Liver (tissue), 9 donors: ENCODE measurements around the gene RFC4. TPM values are rescaled to one million over a fixed set of nuclear protein-coding genes. Genes with fewer than 3 reads are reported as not detected.

ENCODE experiments used
- DNase-seq: peaks from one replicate; pipeline ENCODE4 v3.0.0-alpha.2; 2017; ENCODE audit warnings: low spot score
- H3K27ac ChIP-seq, 2 donors: one replicate each; pipeline ENCODE4 v1.7.0; 2013; ENCODE audit warnings: inconsistent platforms in 2 of 2, low read length in 2 of 2, control low read depth in 1 of 2, low read depth in 1 of 2, mild to moderate bottlenecking in 1 of 2
- H3K27me3 ChIP-seq, 4 donors: one replicate each; pipeline versions ENCODE4 v1.6.1 to v1.7.0; 2013; ENCODE audit warnings: low read length in 3 of 4, inconsistent platforms in 1 of 4, mild to moderate bottlenecking in 1 of 4, moderate library complexity in 1 of 4; ENCODE audit not compliant: control insufficient read depth in 4 of 4, insufficient read depth in 4 of 4
- H3K36me3 ChIP-seq, 4 donors: one replicate each; pipeline versions ENCODE4 v1.6.1 to v1.7.0; 2013; ENCODE audit warnings: low read length in 3 of 4, mild to moderate bottlenecking in 3 of 4, low read depth in 1 of 4, moderate library complexity in 1 of 4; ENCODE audit not compliant: control insufficient read depth in 4 of 4, insufficient read depth in 3 of 4
- H3K4me1 ChIP-seq, 4 donors: one replicate each; pipeline versions ENCODE4 v1.6.1 to v1.7.0; 2013; ENCODE audit warnings: low read length in 3 of 4, mild to moderate bottlenecking in 3 of 4, moderate library complexity in 1 of 4; ENCODE audit not compliant: control insufficient read depth in 4 of 4, insufficient read depth in 4 of 4
- H3K4me3 ChIP-seq, 3 donors: one replicate each; pipeline versions ENCODE4 v1.6.1 to v1.7.0; 2013; ENCODE audit warnings: low read length in 3 of 3, control low read depth in 1 of 3, low read depth in 1 of 3, mild to moderate bottlenecking in 1 of 3
- H3K9ac ChIP-seq, 2 donors: one replicate each; pipeline ENCODE4 v1.7.0; 2013; ENCODE audit warnings: low read length in 2 of 2, mild to moderate bottlenecking in 2 of 2, moderate library complexity in 2 of 2, control low read depth in 1 of 2, low read depth in 1 of 2
- H3K9me3 ChIP-seq, 4 donors: one replicate each; pipeline versions ENCODE4 v1.6.1 to v1.7.0; 2013; ENCODE audit warnings: low read length in 3 of 4; ENCODE audit not compliant: control insufficient read depth in 4 of 4
- ATF3 ChIP-seq: IDR thresholded peaks from 2 replicates; pipeline ENCODE4 v1.6.1; 2016; ENCODE audit warnings: antibody characterized with exemption
- CTCF ChIP-seq: fragments of 150-350 bp; IDR thresholded peaks from 2 replicates; pipeline ENCODE4 v1.5.1; 2017; ENCODE audit warnings: improper control_type of control experiment, low read depth, low read length; ENCODE audit not compliant: missing input control
- EGR1 ChIP-seq, 2 donors: IDR thresholded peaks; 2 replicates each; pipeline ENCODE4 v1.6.1; 2016 to 2018; ENCODE audit warnings: antibody characterized with exemption in 2 of 2, low read depth in 2 of 2
- FOXA1 ChIP-seq: IDR thresholded peaks from 2 replicates; pipeline ENCODE4 v1.6.1; 2016; ENCODE audit warnings: antibody characterized with exemption
- FOXA2 ChIP-seq: IDR thresholded peaks from 2 replicates; pipeline ENCODE4 v1.6.1; 2016; ENCODE audit warnings: antibody characterized with exemption
- GABPA ChIP-seq, 2 donors: IDR thresholded peaks in 1 of 2; conservative IDR thresholded peaks in 1 of 2; 2 replicates each; pipeline ENCODE4 v1.6.1; 2016; ENCODE audit warnings: antibody characterized with exemption in 2 of 2, mild to moderate bottlenecking in 1 of 2, moderate library complexity in 1 of 2
- HNF4A ChIP-seq, 2 donors: conservative IDR thresholded peaks; 2 replicates each; pipeline ENCODE4 v1.6.1; 2016; ENCODE audit warnings: antibody characterized with exemption in 2 of 2, mild to moderate bottlenecking in 2 of 2
- HNF4G ChIP-seq: IDR thresholded peaks from 2 replicates; pipeline ENCODE4 v1.6.1; 2016; ENCODE audit warnings: antibody characterized with exemption
- JUND ChIP-seq, 2 donors: IDR thresholded peaks; 2 replicates each; pipeline ENCODE4 v1.6.1; 2016; ENCODE audit warnings: antibody characterized with exemption in 2 of 2
- NR2F2 ChIP-seq: IDR thresholded peaks from 2 replicates; pipeline ENCODE4 v1.6.1; 2016; ENCODE audit warnings: antibody characterized with exemption
- RAD21 ChIP-seq, 2 donors: IDR thresholded peaks; 2 replicates each; pipeline ENCODE4 v1.6.1; 2016; ENCODE audit warnings: antibody characterized with exemption in 2 of 2, mild to moderate bottlenecking in 2 of 2
- REST ChIP-seq: IDR thresholded peaks from 2 replicates; pipeline ENCODE4 v1.6.1; 2016; ENCODE audit warnings: antibody characterized with exemption, mild to moderate bottlenecking
- RXRA ChIP-seq, 2 donors: IDR thresholded peaks; 2 replicates each; pipeline ENCODE4 v1.6.1; 2017 to 2018; ENCODE audit warnings: antibody characterized with exemption in 2 of 2, mild to moderate bottlenecking in 1 of 2
- SP1 ChIP-seq: IDR thresholded peaks from 2 replicates; pipeline ENCODE4 v1.6.1; 2018; ENCODE audit warnings: antibody characterized with exemption, mild to moderate bottlenecking
- TAF1 ChIP-seq: conservative IDR thresholded peaks from 2 replicates; pipeline ENCODE4 v1.6.1; 2016; ENCODE audit warnings: antibody characterized with exemption, mild to moderate bottlenecking
- YY1 ChIP-seq: IDR thresholded peaks from 2 replicates; pipeline ENCODE4 v1.6.1; 2016; ENCODE audit warnings: antibody characterized with exemption, mild to moderate bottlenecking
- ZBTB33 ChIP-seq: IDR thresholded peaks from 2 replicates; pipeline ENCODE4 v1.6.1; 2016; ENCODE audit warnings: antibody characterized with exemption
- WGBS: extraction: QIAGEN DNeasy Blood & Tissue Kit; methylation state at CpG from one replicate; pipeline ENCODE4 v1.1.7; 2013; 5-methylcytosine and 5-hydroxymethylcytosine counted together
- polyA plus RNA-seq, 2 donors: library from polyadenylated mRNA; stranded (reverse) in 1 of 2; unstranded in 1 of 2; fragments of 200-250 nt in 1 of 2; fragments of >200 nt in 1 of 2; fragmentation: Nextera tagmentation in 1 of 2; extraction: Ambion mirVana in 1 of 2; gene quantifications; one replicate each; pipeline versions ENCODE4 v1.2.1 to v1.2.3, GENCODE V29; 2013 to 2015
- total RNA-seq, 2 donors: library from RNA; depleted of rRNA; stranded (reverse); fragments of >200 nt; gene quantifications; one replicate each; pipeline ENCODE4 v1.2.3, GENCODE V29; 2014
- TF ChIP-seq, protein P1 (sequence below): IDR thresholded peaks from 2 replicates; pipeline ENCODE4 v1.6.1; 2016; ENCODE audit warnings: antibody characterized with exemption
- donor health status: healthy.
- donor health status: healthy.
- donor health status: healthy.
- donor health status: healthy.
- donor health status: healthy.

Gene RFC4
- total and polyA plus RNA-seq, 4 donors: 4.6 to 27.3 (median 6.3) TPM

DNA sequence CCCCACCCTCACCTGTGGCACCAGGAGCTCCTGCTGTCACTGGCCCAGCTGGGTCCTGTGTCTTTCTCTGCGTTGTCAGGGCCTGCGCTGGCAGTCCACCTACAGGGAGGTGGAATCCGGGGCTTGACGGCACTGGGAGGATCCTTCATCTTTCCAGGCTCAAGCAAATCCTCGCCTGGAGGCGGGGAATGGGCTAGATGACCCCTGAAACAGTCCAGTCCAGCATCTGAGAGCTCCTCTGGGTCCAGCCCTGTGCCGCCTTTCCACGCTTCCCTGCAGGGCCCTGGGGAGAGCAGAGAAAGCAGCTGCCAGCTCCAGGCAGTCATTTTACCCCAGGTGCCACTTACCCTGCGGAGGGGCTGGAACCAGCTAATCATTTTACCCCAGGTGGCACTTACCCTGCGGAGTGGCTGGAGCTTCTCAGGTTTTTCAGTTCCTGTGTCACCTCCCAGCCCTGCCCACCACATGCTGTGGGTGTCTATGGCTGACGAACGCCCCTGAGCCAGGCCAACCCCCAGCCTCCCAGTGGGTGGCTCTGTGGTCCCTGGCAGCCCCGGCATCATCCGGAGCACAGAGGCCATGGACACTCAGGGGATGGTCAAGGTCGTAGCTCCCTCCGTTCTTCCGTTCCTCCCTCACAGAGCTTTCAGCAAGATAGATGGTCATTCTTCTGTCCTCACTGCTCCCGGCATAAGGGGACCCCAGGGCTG lies 18.3 kb upstream of the RFC4 start:
- Histone ChIP-seq H3K4me1 (peaks cover 0 to 10% (median 8%) of the 10 kb centered on the region in 4 donors), H3K36me3 (no peaks in the 10 kb centered on the region), H3K9ac (no peak overlapping the region), H3K27ac (no peak overlapping the region), H3K27me3 (peaks cover 0 to 3% (median 0%) of the 10 kb centered on the region in 4 donors), H3K9me3 (no peaks in the 10 kb centered on the region), H3K4me3 (no peak overlapping the region)
- WGBS: 56% methylated on average over 18 of the region's 18 CpGs
- DNase-seq: no peak
- TF ChIP-seq FOXA2: no peak
- TF ChIP-seq JUND (IDR thresholded peaks at IDR 0.05): no peak
- no peak for TF ChIP-seq SP1
- no peak for TF ChIP-seq HNF4A (conservative IDR thresholded peaks at IDR 0.05)
- no peak for TF ChIP-seq GABPA (IDR thresholded peaks at IDR 0.05 in 1 of 2, conservative IDR thresholded peaks at IDR 0.05 in 1 of 2)
- TF ChIP-seq, protein P1, sequence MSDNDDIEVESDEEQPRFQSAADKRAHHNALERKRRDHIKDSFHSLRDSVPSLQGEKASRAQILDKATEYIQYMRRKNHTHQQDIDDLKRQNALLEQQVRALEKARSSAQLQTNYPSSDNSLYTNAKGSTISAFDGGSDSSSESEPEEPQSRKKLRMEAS: no peak
- no peak for TF ChIP-seq REST
- no peak for TF ChIP-seq FOXA1
- no peak for TF ChIP-seq NR2F2
- no peak for TF ChIP-seq EGR1 (IDR thresholded peaks at IDR 0.05; ENCODE audit: low read depth in 2 of 2)
- TF ChIP-seq TAF1: no peak
- TF ChIP-seq HNF4G: no peak
- TF ChIP-seq RAD21 (IDR thresholded peaks at IDR 0.05): no peak
- no peak for TF ChIP-seq YY1
- no peak for TF ChIP-seq ZBTB33
- no peak for TF ChIP-seq ATF3
- TF ChIP-seq RXRA (IDR thresholded peaks at IDR 0.05): no peak

- H3K27ac ChIP-seq: no peak overlapping the region
- DNase-seq: no peak
- WGBS: 84% methylated on average over 2 of the region's 2 CpGs
- H3K4me3 ChIP-seq: no peak overlapping the region
- H3K4me1 ChIP-seq: peaks cover 0 to 10% (median 8%) of the 10 kb centered on the region in 4 donors
- no peaks in the 10 kb centered on the region for H3K36me3 ChIP-seq
- H3K27me3 ChIP-seq: peaks cover 0 to 2% (median 0%) of the 10 kb centered on the region in 4 donors
- no peak overlapping the region for H3K9ac ChIP-seq
- no peaks in the 10 kb centered on the region for H3K9me3 ChIP-seq
- no peak for TF ChIP-seq ZBTB33
- no peak for TF ChIP-seq CTCF
- TF ChIP-seq HNF4A (conservative IDR thresholded peaks at IDR 0.05): no peak
- TF ChIP-seq NR2F2: no peak
- no peak for TF ChIP-seq REST
- TF ChIP-seq RXRA (IDR thresholded peaks at IDR 0.05): no peak
- no peak for TF ChIP-seq GABPA (IDR thresholded peaks at IDR 0.05 in 1 of 2, conservative IDR thresholded peaks at IDR 0.05 in 1 of 2)
These were observed 17.1 kb upstream of the RFC4 start for GRCh38 chr3:186823386-186823785.
